GM12878 (cell line): ENCODE results near the gene EGFR. TPM values are rescaled to one million over a fixed set of nuclear protein-coding genes. Genes with fewer than 3 reads are reported as not detected.

Experiments used
- BCLAF1 ChIP-seq: fragments of 450-650 bp; IDR thresholded peaks from 2 replicates; pipeline ENCODE4 v1.6.1; 2017; ENCODE audit warnings: antibody characterized with exemption, mild to moderate bottlenecking, moderate library complexity
- BHLHE40 ChIP-seq, 2 experiments: fragments of 450-650 bp in 1 of 2; IDR thresholded peaks; 2 replicates each; pipeline ENCODE4 v1.6.1; 2011 to 2017; ENCODE audit warnings: low read depth in 2 of 2, borderline replicate concordance in 1 of 2, improper control_type of control experiment in 1 of 2, low read length in 1 of 2, mild to moderate bottlenecking in 1 of 2
- BRCA1 ChIP-seq: IDR thresholded peaks from 2 replicates; pipeline ENCODE4 v1.6.1; 2011; ENCODE audit warnings: low read depth, low read length, improper control_type of control experiment
- CBX3 ChIP-seq: fragments of 200-600 bp; sonication (generic); IDR thresholded peaks from 2 replicates; pipeline ENCODE4 v1.6.1; 2016; ENCODE audit warnings: low read depth, borderline replicate concordance
- CHD1 ChIP-seq: IDR thresholded peaks from 2 replicates; pipeline ENCODE4 v1.6.1; 2012; ENCODE audit warnings: low read depth, low read length, improper control_type of control experiment
- EED ChIP-seq: sonication (generic); IDR thresholded peaks from 2 replicates; pipeline ENCODE4 v1.6.1; 2016; ENCODE audit warnings: antibody characterized with exemption, low read depth
- FOXK2 ChIP-seq: fragments of 450-650 bp; IDR thresholded peaks from 2 replicates; pipeline ENCODE4 v1.6.1; 2017; ENCODE audit warnings: mild to moderate bottlenecking, moderate library complexity
- JUNB ChIP-seq: IDR thresholded peaks from 2 replicates; pipeline ENCODE4 v1.6.1; 2016; ENCODE audit warnings: antibody characterized with exemption, mild to moderate bottlenecking
- MEF2B ChIP-seq: fragments of 450-650 bp; IDR thresholded peaks from 2 replicates; pipeline ENCODE4 v1.6.1; 2018; ENCODE audit warnings: mild to moderate bottlenecking, moderate library complexity; ENCODE audit not compliant: partially characterized antibody, poor library complexity, severe bottlenecking
- MYB ChIP-seq: fragments of 150-350 bp; IDR thresholded peaks from 2 replicates; pipeline ENCODE4 v1.6.1; 2014; ENCODE audit warnings: mild to moderate bottlenecking, low read depth, low read length, borderline replicate concordance
- NFXL1 ChIP-seq: fragments of 450-650 bp; IDR thresholded peaks from 2 replicates; pipeline ENCODE4 v1.6.1; 2017; ENCODE audit warnings: antibody characterized with exemption, mild to moderate bottlenecking, borderline replicate concordance
- NKRF ChIP-seq: fragments of 450-650 bp; conservative IDR thresholded peaks from 2 replicates; pipeline ENCODE4 v1.6.1; 2017; ENCODE audit warnings: mild to moderate bottlenecking, moderate library complexity
- NR2C1 ChIP-seq: fragments of 450-650 bp; IDR thresholded peaks from 2 replicates; pipeline ENCODE4 v1.6.1; 2017; ENCODE audit warnings: antibody characterized with exemption, mild to moderate bottlenecking, moderate library complexity
- POLR2AphosphoS5 ChIP-seq: IDR thresholded peaks from 2 replicates; pipeline ENCODE4 v1.6.1; 2011; ENCODE audit warnings: mild to moderate bottlenecking, low read length, inconsistent platforms
- PRDM15 ChIP-seq: fragments of 450-650 bp; formaldehyde crosslinking; IDR thresholded peaks from 2 replicates; pipeline ENCODE4 v1.4.0; 2020; ENCODE audit warnings: mild to moderate bottlenecking, moderate library complexity
- RFX5 ChIP-seq: IDR thresholded peaks from 2 replicates; pipeline ENCODE4 v1.6.1; 2011; ENCODE audit warnings: low read depth, low read length, improper control_type of control experiment
- SMARCA5 ChIP-seq: fragments of 450-650 bp; IDR thresholded peaks from 2 replicates; pipeline ENCODE4 v1.6.1; 2017; ENCODE audit warnings: mild to moderate bottlenecking
- SRF ChIP-seq, 2 experiments: IDR thresholded peaks; 2 replicates each; pipeline ENCODE4 v1.6.1; 2011; ENCODE audit warnings: low read depth in 2 of 2, low read length in 2 of 2, mild to moderate bottlenecking in 1 of 2, moderate library complexity in 1 of 2
- TCF12 ChIP-seq: IDR thresholded peaks from 2 replicates; pipeline ENCODE4 v1.6.1; 2011; ENCODE audit warnings: low read depth, mild to moderate bottlenecking, low read length
- YY1 ChIP-seq: IDR thresholded peaks from 2 replicates; pipeline ENCODE4 v1.6.1; 2011; ENCODE audit warnings: low read depth, mild to moderate bottlenecking, low read length
- ZBED1 ChIP-seq: IDR thresholded peaks from 2 replicates; pipeline ENCODE4 v1.6.1; 2016; ENCODE audit warnings: borderline replicate concordance
- ZBTB33 ChIP-seq: fragments of 450-650 bp; IDR thresholded peaks from 2 replicates; pipeline ENCODE4 v1.6.1; 2017; ENCODE audit warnings: mild to moderate bottlenecking
- ZSCAN29 ChIP-seq: fragments of 450-650 bp; IDR thresholded peaks from 2 replicates; pipeline ENCODE4 v1.6.1; 2017; ENCODE audit warnings: mild to moderate bottlenecking, moderate library complexity
- polyA plus RNA-seq, 11 experiments: library from polyadenylated mRNA; depleted of rRNA in 4 of 11; unstranded in 6 of 11; stranded (reverse) in 5 of 11; fragments of >200 nt; fragmentation: Nextera tagmentation in 4 of 11; fragmentation: Illumina TruSeq in 1 of 11; extraction: Ambion mirVana in 4 of 11; extraction: Trizol in 1 of 11; gene quantifications; 1 replicate in 1 of 11; 2 replicates in 10 of 11; pipeline versions ENCODE4 v1.2.1 to v1.2.3, GENCODE V29; 2011 to 2016; ENCODE audit warnings: inconsistent platforms in 2 of 11, missing spikeins in 2 of 11, low read depth in 1 of 11
- total RNA-seq, 4 experiments: library from RNA; depleted of rRNA in 3 of 4; stranded (reverse); fragments of >200 nt in 3 of 4; fragmentation: Illumina TruSeq in 1 of 4; extraction: Trizol in 1 of 4; gene quantifications; 2 replicates each; pipeline versions ENCODE4 v1.2.1 to v1.2.3, GENCODE V29; 2013 to 2021

The EGFR gene
- total and polyA plus RNA-seq, 10 of the 15 experiments (the other 5 are each of a cell fraction or from before 2014, with no cell fraction given), result 0.01 to 0.31 TPM; not detected in 8

GRCh38 chr7:55073051-55073511 is 54.3 kb downstream of the EGFR start (continued):
- no peak for TF ChIP-seq PRDM15 (CRISPR knock-in tag)
- peak; percentile 92 for TF ChIP-seq MEF2B
- TF ChIP-seq JUNB, result peak; percentile 87
- no peak for TF ChIP-seq ZBTB33
- TF ChIP-seq BCLAF1, result no peak
- no peak for TF ChIP-seq NR2C1
- no peak for TF ChIP-seq SMARCA5
- no peak for TF ChIP-seq YY1
- peak; percentile 98 for TF ChIP-seq BHLHE40 (IDR thresholded peaks at IDR 0.05; ENCODE audit: borderline replicate concordance in 1 of 2, low read depth in 2 of 2, low read length in 1 of 2)
- TF ChIP-seq RFX5, result no peak
- TF ChIP-seq NFXL1, result no peak
- no peak for TF ChIP-seq POLR2AphosphoS5
- no peak for TF ChIP-seq BRCA1
- TF ChIP-seq TCF12, result peak; percentile 91
- no peak for TF ChIP-seq CHD1
- TF ChIP-seq ZSCAN29, result no peak
- TF ChIP-seq EED, result peak; percentile 88
- TF ChIP-seq NKRF, result no peak
- TF ChIP-seq CBX3, result no peak
- TF ChIP-seq ZBED1, result peak; percentile 58; the same call in 1 of the 2 replicates
- no peak for TF ChIP-seq FOXK2
- no peak for TF ChIP-seq SRF (IDR thresholded peaks at IDR 0.05; ENCODE audit: low read depth in 2 of 2, low read length in 2 of 2)
- no peak for TF ChIP-seq MYB
